Esophagus squamous epithelium (tissue), 5 donors: Measurements from ENCODE around the gene POLN. TPM values are rescaled to one million over a fixed set of nuclear protein-coding genes. Genes with fewer than 3 reads are reported as not detected.

Experiments
- DNase-seq: peaks from one replicate; lab custom pipeline; 2025; lab: John Stamatoyannopoulos, UW
- H3K27ac ChIP-seq, 4 donors: fragments of 200-600 bp; sonication (generic); one replicate each; pipeline ENCODE4 v1.5.1; 2016 to 2019; ENCODE audit warnings: mild to moderate bottlenecking in 1 of 4
- H3K27me3 ChIP-seq, 4 donors: fragments of 200-600 bp; sonication (generic); 1 replicate in 3 of 4; 2 replicates in 1 of 4; pipeline versions ENCODE4 v1.5.1 to v1.6.0; 2017 to 2021; ENCODE audit warnings: antibody characterized with exemption in 1 of 4
- H3K36me3 ChIP-seq, 3 donors: fragments of 200-600 bp; sonication (generic); one replicate each; pipeline ENCODE4 v1.5.1; 2016 to 2019
- H3K4me1 ChIP-seq, 3 donors: fragments of 200-600 bp; sonication (generic); one replicate each; pipeline ENCODE4 v1.5.1; 2017 to 2019
- H3K4me3 ChIP-seq, 4 donors: fragments of 200-600 bp; sonication (generic); 1 replicate in 3 of 4; 2 replicates in 1 of 4; pipeline ENCODE4 v1.5.1; 2016 to 2019; ENCODE audit warnings: mild to moderate bottlenecking in 2 of 4, moderate library complexity in 1 of 4
- H3K9me3 ChIP-seq, 3 donors: fragments of 200-600 bp; sonication (generic); one replicate each; pipeline ENCODE4 v1.5.1; 2016 to 2019
- POLR2A ChIP-seq, 4 donors: fragments of 450-650 bp; IDR thresholded peaks; one replicate each; pipeline ENCODE4 v1.6.1; 2017; ENCODE audit warnings: antibody characterized with exemption in 4 of 4, mild to moderate bottlenecking in 4 of 4, moderate library complexity in 3 of 4
- WGBS, 2 donors: methylation state at CpG; one replicate each; pipeline ENCODE4 v1.1.5; 2018; 5-methylcytosine and 5-hydroxymethylcytosine counted together
- intact Hi-C: fragments of 100-400 bp; cut with DNase I; formaldehyde crosslinking; loops from one replicate; pipeline ENCODE4 v1.15.0; 2022
- total RNA-seq, 4 donors: library from RNA; depleted of rRNA; stranded (reverse); fragments of >200 nt; gene quantifications; one replicate each; pipeline ENCODE4 v1.1.0, GENCODE V29; 2016
- TF ChIP-seq, protein P1 (sequence below), 6 experiments: fragments of 450-650 bp in 4 of 6; fragments of 200-600 bp in 2 of 6; sonication (generic) in 2 of 6; IDR thresholded peaks; one replicate each; pipeline ENCODE4 v1.5.1; 2016 to 2019; ENCODE audit warnings: antibody characterized with exemption in 6 of 6, mild to moderate bottlenecking in 4 of 6, moderate library complexity in 4 of 6
- donor health status: DM: yes; HTN: yes; CAD: no.

Gene POLN
- total RNA-seq, 4 donors from 2014 or later: 0.19 to 1.5 (median 1.2) TPM

DNA sequence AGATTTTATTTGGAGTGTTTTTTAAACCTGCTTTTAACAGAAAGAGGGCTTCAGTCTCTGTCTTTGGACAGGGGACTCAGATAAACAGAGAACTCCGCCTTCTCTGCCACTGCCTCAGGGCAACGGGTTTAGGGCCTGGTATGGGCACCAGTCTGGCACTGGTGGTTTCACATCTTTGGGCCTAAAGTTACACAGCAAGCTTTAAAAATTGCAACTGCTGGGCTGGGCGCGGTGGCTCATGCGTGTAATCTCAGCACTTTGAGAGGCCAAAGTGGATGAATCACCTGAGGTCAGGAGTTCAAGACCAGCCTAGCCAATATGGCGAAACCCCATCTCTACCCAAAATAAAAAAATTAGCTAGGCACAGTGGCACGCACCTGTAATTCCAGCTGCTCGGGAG, 193.1 kb downstream of the POLN start:
- Histone ChIP-seq H3K27me3 (peaks cover 0 to 86% (median 2%) of the 10 kb centered on the region in 4 donors), H3K4me1 (peaks cover 0 to 10% (median 0%) of the 10 kb centered on the region in 3 donors), H3K36me3 (no peaks in the 10 kb centered on the region), H3K27ac (no peak overlapping the region), H3K4me3 (no peak overlapping the region), H3K9me3 (no peaks in the 10 kb centered on the region)
- no peak for TF ChIP-seq POLR2A (IDR thresholded peaks at IDR 0.05)
- TF ChIP-seq, protein P1, sequence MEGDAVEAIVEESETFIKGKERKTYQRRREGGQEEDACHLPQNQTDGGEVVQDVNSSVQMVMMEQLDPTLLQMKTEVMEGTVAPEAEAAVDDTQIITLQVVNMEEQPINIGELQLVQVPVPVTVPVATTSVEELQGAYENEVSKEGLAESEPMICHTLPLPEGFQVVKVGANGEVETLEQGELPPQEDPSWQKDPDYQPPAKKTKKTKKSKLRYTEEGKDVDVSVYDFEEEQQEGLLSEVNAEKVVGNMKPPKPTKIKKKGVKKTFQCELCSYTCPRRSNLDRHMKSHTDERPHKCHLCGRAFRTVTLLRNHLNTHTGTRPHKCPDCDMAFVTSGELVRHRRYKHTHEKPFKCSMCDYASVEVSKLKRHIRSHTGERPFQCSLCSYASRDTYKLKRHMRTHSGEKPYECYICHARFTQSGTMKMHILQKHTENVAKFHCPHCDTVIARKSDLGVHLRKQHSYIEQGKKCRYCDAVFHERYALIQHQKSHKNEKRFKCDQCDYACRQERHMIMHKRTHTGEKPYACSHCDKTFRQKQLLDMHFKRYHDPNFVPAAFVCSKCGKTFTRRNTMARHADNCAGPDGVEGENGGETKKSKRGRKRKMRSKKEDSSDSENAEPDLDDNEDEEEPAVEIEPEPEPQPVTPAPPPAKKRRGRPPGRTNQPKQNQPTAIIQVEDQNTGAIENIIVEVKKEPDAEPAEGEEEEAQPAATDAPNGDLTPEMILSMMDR (IDR thresholded peaks at IDR 0.05): no peak
- intact Hi-C loops: no loop called here
- no peak for DNase-seq
- 71% methylated on average over 8 of the region's 8 CpGs; no CpG with 5 or more reads in 1 of the 2 donors for WGBS, 2 donors

DNA sequence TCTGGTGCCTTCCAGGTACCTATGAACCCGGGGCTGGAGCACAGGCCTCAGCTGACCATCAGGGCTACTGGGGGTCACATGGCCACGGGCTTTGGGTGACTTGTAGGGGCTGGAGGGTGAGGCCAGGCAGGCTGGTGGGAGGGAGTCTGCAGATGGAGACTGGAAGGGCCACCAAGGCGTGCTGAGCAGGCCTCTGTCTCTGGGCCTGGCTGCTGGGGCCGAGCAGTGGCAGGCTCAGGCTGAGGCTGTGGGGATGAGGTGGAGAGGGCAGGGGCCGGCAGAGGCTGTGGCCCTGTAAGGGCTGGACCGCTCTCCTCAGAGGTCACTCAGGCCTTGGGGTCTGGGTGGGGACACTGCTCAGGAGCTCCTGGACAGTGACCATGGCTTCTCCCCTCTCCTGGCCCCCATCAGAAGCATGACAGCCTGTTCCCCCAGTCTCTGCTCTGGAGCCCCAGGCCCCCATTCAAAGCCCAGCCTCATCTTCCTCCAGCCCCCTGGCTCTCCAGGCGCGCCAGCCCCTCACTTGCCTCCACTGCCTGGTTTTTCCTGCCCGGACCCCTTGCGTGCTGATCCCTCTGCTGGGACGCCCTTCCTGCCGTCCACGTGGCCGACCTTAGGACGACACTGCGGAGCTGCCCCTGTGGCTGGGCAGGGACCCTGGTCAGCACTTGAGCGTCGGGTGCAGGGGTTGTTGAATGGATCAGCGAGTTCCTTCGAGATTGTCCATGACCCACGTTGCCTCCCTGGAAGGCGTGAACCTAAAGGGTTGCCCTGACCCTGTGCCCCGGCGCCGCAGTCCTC, 193.9 kb downstream of the POLN start:
- H3K9me3 ChIP-seq: no peaks in the 10 kb centered on the region
- intact Hi-C loops: no loop called here
- DNase-seq: no peak
- H3K27me3 ChIP-seq: peaks cover 0 to 86% (median 2%) of the 10 kb centered on the region in 4 donors
- TF ChIP-seq, protein P1 (IDR thresholded peaks at IDR 0.05): no peak
- TF ChIP-seq POLR2A (IDR thresholded peaks at IDR 0.05): no peak
- H3K4me3 ChIP-seq: no peak overlapping the region
- no peak overlapping the region for H3K27ac ChIP-seq
- H3K4me1 ChIP-seq: peaks cover 0 to 12% (median 0%) of the 10 kb centered on the region in 3 donors
- 89 to 92% methylated on average over 9 to 10 of the region's 25 CpGs for WGBS, 2 donors
- H3K36me3 ChIP-seq: no peaks in the 10 kb centered on the region

DNA sequence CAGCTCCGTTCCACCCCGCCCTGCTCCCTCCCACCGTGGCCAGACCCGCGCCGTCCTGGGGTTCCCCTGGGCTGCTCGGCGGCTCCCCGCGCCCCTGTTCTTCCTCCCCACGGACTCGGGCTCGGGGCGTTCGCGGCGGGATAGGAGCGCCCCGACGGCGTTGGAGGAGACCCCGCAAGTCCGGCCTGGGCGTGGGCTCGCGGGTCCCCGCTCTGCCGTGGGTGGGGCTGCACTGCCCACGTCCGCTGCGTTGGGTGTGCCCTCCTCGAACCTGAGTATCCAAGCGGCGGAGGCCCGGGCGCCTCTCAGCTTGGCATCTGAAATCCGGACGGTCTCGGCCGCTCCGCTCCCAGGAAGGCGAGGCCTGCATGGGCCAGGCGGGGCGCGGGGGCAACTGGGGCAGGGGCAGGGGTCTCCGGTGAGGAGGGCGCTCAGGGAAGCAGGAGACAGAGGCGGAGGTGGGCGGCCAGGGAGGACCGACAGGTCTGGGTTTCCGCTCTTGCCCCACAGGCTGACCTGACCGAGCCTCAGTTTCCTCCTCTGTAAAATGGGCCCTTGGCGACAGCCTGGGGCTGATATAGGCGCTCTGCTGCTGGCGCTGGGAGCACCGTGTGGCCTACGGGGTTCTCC, 194.8 kb downstream of the POLN start:
- Histone ChIP-seq H3K27ac (no peak overlapping the region), H3K4me3 (no peak overlapping the region), H3K9me3 (no peaks in the 10 kb centered on the region), H3K36me3 (no peaks in the 10 kb centered on the region), H3K27me3 (peaks cover 0 to 86% (median 2%) of the 10 kb centered on the region in 4 donors), H3K4me1 (peaks cover 4 to 20% (median 7%) of the 10 kb centered on the region in 3 donors)
- intact Hi-C loops: no loop called here
- 0 to 78% methylated on average over 2 to 8 of the region's 57 CpGs for WGBS, 2 donors
- TF ChIP-seq POLR2A (IDR thresholded peaks at IDR 0.05): no peak
- TF ChIP-seq, protein P1 (IDR thresholded peaks at IDR 0.05): no peak
- DNase-seq: no peak

DNA sequence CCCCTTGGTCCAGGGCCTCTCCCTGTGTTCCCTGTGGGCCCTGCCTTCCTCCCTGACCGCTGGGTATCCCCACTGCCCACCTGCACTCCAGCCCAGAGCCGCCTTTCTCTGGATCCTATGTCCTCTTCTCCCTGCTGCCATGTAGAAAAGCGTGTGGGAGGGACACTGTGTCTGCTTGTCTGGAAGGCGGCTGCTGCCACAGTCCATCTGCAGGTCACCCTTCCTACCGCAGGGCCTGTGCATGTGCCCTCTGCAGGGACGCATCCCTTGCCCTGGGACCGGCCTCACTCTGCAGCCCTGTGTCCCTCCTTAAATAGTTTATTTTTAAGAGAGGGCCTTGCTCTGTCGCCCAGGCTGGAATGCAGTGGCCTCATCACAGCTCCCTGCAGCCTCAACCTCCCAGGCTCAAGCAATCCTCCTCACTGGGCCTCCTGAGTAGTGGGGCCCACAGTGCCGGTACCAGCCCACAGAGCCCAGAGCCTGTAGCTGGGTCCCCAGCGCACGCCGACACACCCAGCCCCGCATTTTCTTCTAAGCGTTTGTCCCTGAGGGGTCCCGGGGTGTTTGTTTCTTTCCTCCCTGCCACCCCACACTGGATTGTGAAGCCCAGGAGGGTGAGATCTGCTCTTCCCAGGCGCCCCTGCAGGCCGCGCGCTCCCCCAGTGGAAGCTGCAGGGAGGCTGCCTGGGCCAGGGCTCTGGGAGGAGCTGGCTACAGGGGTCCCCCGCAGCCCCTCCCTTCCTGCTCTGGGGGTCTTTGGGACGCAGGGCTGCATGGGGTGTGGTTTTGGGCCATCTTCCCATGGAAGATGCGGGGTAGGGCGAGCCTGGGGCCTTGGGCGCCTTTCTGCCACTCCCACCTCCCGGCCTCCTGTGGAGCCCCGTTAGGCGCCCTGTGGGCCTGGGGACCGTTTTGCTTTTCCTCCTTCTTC, 195.6 kb downstream of the POLN start:
- Histone ChIP-seq H3K4me1 (peaks cover 10 to 29% (median 15%) of the 10 kb centered on the region in 3 donors), H3K27me3 (peaks cover 4 to 86% (median 6%) of the 10 kb centered on the region in 4 donors), H3K36me3 (no peaks in the 10 kb centered on the region), H3K27ac (no peak overlapping the region), H3K9me3 (no peaks in the 10 kb centered on the region), H3K4me3 (no peak overlapping the region)
- WGBS, 2 donors: 75 to 92% methylated on average over 8 to 13 of the region's 28 CpGs
- intact Hi-C loops: no loop called here
- TF ChIP-seq POLR2A (IDR thresholded peaks at IDR 0.05): no peak
- TF ChIP-seq, protein P1 (IDR thresholded peaks at IDR 0.05): no peak
- DNase-seq: no peak
